K562 (cell line): Measurements from ENCODE around the gene F2RL2.

Source experiments
- CTCF ChIP-seq, 3 experiments: IDR thresholded peaks in 2 of 3; conservative IDR thresholded peaks in 1 of 3; 2 replicates each; pipeline ENCODE4 v1.5.1; 2011 to 2012; ENCODE audit warnings: low read length in 3 of 3, mild to moderate bottlenecking in 3 of 3, control low read depth in 2 of 3, improper control_type of control experiment in 1 of 3, inconsistent platforms in 1 of 3, low read depth in 1 of 3, mixed read lengths in 1 of 3, moderate library complexity in 1 of 3; ENCODE audit not compliant: insufficient read depth in 2 of 3
- NCOA1 ChIP-seq: fragments of 450-650 bp; IDR thresholded peaks from 2 replicates; pipeline ENCODE4 v1.6.1; 2016; ENCODE audit warnings: low read depth

- no peak for TF ChIP-seq CTCF (IDR thresholded peaks at IDR 0.05 in 2 of 3, conservative IDR thresholded peaks at IDR 0.05 in 1 of 3; ENCODE audit: insufficient read depth in 2 of 3, low read depth in 1 of 3, low read length in 3 of 3)
- no peak for TF ChIP-seq NCOA1
Measured at GRCh38 chr5:76672242-76672641, 49.0 kb upstream of the F2RL2 start.
